GM18861 (cell line): ENCODE measurements around the gene CACNA1F.
A peak's percentile ranks its signal among the peaks of the same experiment; 100 is the strongest.

Experiments
- ATAC-seq: cut with Tn5 transposase; IDR thresholded peaks from one replicate; pipeline ENCODE4 v1.9.1; 2021; ENCODE audit not compliant: unreplicated experiment

Gene CACNA1F

GRCh38 chrX:49199906-49200771, 33.0 kb downstream of the CACNA1F start, which contains the start of gene SYP:
SYP (minus strand) TSS chrX:49200193; CDS start chrX:49200186, 7 bp downstream.
- ATAC-seq: peak; percentile 92

GRCh38 chrX:49199315-49199595, 33.9 kb downstream of the CACNA1F start:
- ATAC-seq: no peak

- ATAC-seq: no peak
Measured at GRCh38 chrX:49198540-49199314, 34.4 kb downstream of the CACNA1F start.

- no peak for ATAC-seq
Measured at GRCh38 chrX:49197543-49198087, 35.5 kb downstream of the CACNA1F start.

GRCh38 chrX:49193542-49193964, 39.6 kb downstream of the CACNA1F start:
- no peak for ATAC-seq

GRCh38 chrX:49192722-49193328, 40.3 kb downstream of the CACNA1F start:
- ATAC-seq: no peak

- no peak for ATAC-seq
Measured at GRCh38 chrX:49191574-49192011, 41.5 kb downstream of the CACNA1F start.

GRCh38 chrX:49190821-49191573, 42.1 kb downstream of the CACNA1F start:
- ATAC-seq: peak; percentile 86

- no peak for ATAC-seq
Measured at GRCh38 chrX:49189606-49190005, 43.5 kb downstream of the CACNA1F start.

- no peak for ATAC-seq
Measured at GRCh38 chrX:49188468-49189076, 44.6 kb downstream of the CACNA1F start.

- no peak for ATAC-seq
Measured at GRCh38 chrX:49187526-49187925, 45.6 kb downstream of the CACNA1F start.

GRCh38 chrX:49187028-49187394, 46.1 kb downstream of the CACNA1F start:
- ATAC-seq: no peak

- ATAC-seq: peak; percentile 36
Measured at GRCh38 chrX:49186125-49187027, 46.8 kb downstream of the CACNA1F start, which contains the start of gene PRICKLE3. PRICKLE3 (minus strand) TSS chrX:49186373; CDS start chrX:49186297, 76 bp downstream.

- ATAC-seq: no peak
Measured at GRCh38 chrX:49184294-49185281, 48.6 kb downstream of the CACNA1F start.

GRCh38 chrX:49183701-49184281, 49.3 kb downstream of the CACNA1F start:
- ATAC-seq: no peak

- no peak for ATAC-seq
Measured at GRCh38 chrX:49179358-49179757, 53.8 kb downstream of the CACNA1F start.

- ATAC-seq: no peak
Measured at GRCh38 chrX:49178537-49178936, 54.6 kb downstream of the CACNA1F start.
